Activated T-helper 17 cell treated with anti-CD3 and anti-CD28 coated beads, Interleukin-2, amount 50 U/mL, for 72 hours (primary cell): ENCODE data around the gene THRB. TPM values are rescaled to one million over a fixed set of nuclear protein-coding genes. Genes with fewer than 3 reads are reported as not detected.

Source experiments
- ATAC-seq: fragments of 150-1000 bp; cut with Tn5 transposase; replicated peaks from 2 replicates; pipeline ENCODE4 v1.10.0; 2021; ENCODE audit warnings: mild to moderate bottlenecking, moderate library complexity
- H3K27ac Mint-ChIP-seq: one replicate; pipeline ENCODE4 v1.8.0; 2022; ENCODE audit warnings: mixed read lengths
- H3K27me3 Mint-ChIP-seq: one replicate; pipeline ENCODE4 v1.8.0; 2022; ENCODE audit warnings: mixed read lengths
- H3K36me3 Mint-ChIP-seq: one replicate; pipeline ENCODE4 v1.8.0; 2022; ENCODE audit warnings: low read depth, mild to moderate bottlenecking, mixed read lengths
- H3K4me1 Mint-ChIP-seq: one replicate; pipeline ENCODE4 v1.8.0; 2022; ENCODE audit warnings: mixed read lengths
- H3K4me3 Mint-ChIP-seq: one replicate; pipeline ENCODE4 v1.8.0; 2022; ENCODE audit warnings: mild to moderate bottlenecking, mixed read lengths
- H3K9me3 Mint-ChIP-seq: one replicate; pipeline ENCODE4 v1.8.0; 2022; ENCODE audit warnings: mixed read lengths
- total RNA-seq, 2 donors: library from RNA; stranded (reverse); gene quantifications; one replicate each; pipeline ENCODE4 v1.2.3, GENCODE V29; 2022

THRB gene
- total RNA-seq, 2 donors from 2014 or later = not detected

DNA sequence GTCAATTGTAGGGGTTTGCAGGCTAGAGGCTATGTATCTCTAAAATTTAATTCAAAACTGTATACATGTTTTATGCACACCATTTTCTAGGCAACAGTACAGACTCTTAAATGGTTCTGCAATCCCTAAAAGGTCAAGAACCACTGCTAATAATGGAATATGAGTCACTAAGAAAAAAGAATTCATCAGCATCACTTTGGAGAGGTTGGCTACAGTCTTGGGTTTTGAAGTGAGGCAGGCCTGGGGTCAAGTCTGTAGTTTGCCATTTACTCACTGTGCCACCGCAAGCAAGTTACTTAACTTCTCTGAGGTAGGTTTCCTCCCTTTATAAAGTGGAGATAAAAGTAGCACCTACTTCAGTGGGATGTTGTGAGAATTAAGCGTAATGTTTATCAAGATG lies 33.7 kb downstream of the THRB start:
- H3K36me3 Mint-ChIP-seq = no peaks in the 10 kb centered on the region
- H3K27me3 Mint-ChIP-seq = no peaks in the 10 kb centered on the region
- H3K4me3 Mint-ChIP-seq = no peak overlapping the region
- peaks cover 6% of the 10 kb centered on the region for H3K9me3 Mint-ChIP-seq
- ATAC-seq = no peak
- no peaks in the 10 kb centered on the region for H3K4me1 Mint-ChIP-seq
- no peak overlapping the region for H3K27ac Mint-ChIP-seq

DNA sequence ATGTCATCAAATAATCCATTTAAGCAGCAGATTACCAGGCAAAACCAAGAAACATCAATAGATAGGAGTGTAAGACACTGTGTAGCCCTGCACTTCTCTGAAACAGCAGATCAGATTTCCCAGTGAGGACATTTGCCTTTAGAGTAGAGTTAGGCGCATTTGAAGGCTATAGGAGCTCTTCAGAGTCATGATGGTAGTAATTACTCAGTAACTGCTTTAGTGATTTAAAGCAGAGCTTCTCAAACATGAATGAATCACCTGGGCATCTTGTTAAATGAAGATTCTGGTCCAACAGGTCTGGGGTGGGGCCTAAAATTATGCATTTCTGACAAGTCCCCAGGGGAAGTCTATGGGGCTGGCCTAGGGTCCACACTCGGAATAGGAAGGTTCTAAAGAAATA lies 36.9 kb downstream of the THRB start:
- Mint-ChIP-seq H3K36me3 (no peaks in the 10 kb centered on the region), H3K9me3 (peaks cover 1% of the 10 kb centered on the region), H3K27ac (no peak overlapping the region), H3K27me3 (no peaks in the 10 kb centered on the region), H3K4me1 (no peaks in the 10 kb centered on the region), H3K4me3 (no peak overlapping the region)
- no peak for ATAC-seq

DNA sequence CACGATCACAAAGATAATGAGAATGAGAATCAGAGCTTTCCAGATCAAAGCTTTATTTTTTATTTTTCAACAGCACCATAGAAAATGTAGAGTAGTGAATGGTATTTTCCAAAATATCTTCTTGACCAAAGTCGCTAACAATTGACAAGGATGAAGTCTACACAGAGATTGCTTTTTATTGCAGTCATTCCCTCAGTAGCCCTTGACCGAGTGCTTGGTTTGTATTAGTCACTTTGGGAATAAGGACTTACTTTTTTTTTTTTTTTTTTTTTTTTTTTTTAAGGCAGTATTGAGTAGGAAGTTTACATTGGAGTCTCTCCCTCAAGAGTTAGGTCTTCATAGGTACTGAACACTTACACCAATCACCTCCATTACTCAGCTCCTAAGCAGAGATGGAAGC lies 39.8 kb downstream of the THRB start:
- Mint-ChIP-seq H3K9me3 (no peaks in the 10 kb centered on the region), H3K27ac (no peak overlapping the region)

GRCh38 chr3:24454393-24454792 lies 40.3 kb downstream of the THRB start:
- no peak overlapping the region for H3K27ac Mint-ChIP-seq
- no peaks in the 10 kb centered on the region for H3K27me3 Mint-ChIP-seq
- ATAC-seq = no peak
- H3K9me3 Mint-ChIP-seq = no peaks in the 10 kb centered on the region
- no peaks in the 10 kb centered on the region for H3K36me3 Mint-ChIP-seq
- H3K4me3 Mint-ChIP-seq = no peak overlapping the region
- H3K4me1 Mint-ChIP-seq = no peaks in the 10 kb centered on the region

More for the DNA sequence above, 39.8 kb downstream of the THRB start:
- Mint-ChIP-seq H3K4me1 (no peaks in the 10 kb centered on the region), H3K27me3 (no peaks in the 10 kb centered on the region), H3K4me3 (no peak overlapping the region), H3K36me3 (no peaks in the 10 kb centered on the region)
- no peak for ATAC-seq

DNA sequence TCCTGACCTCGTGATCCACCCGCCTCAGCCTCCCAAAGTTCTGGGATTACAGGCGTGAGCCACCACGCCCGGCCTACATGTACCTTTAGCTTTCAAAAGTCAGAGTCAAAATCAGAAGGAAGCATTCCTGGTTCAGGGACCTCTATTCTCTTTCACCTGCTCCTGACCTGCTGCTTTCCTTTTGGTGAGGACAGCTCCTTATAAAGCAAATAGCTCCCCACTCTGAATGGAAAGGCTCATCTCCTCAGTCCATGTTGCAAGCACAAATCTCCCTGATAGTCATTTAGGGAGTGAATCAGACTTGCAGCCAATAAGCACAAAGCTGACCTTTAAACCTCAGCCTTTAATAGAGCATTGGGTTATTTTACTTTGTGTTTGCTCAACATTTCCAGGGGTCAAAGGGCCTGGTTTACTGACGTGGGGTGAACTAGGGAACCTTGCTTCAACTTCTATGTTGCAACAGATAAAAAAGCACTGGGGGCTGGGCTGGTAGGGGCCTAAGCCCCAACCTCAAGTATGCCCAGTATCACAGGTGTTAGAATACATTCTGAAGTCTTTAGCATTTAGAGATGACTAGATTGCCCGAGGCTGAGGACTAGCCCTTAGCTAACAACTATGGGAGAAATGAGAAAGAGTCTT lies 43.1 kb downstream of the THRB start:
- Mint-ChIP-seq H3K4me1 (no peaks in the 10 kb centered on the region), H3K27me3 (no peaks in the 10 kb centered on the region), H3K27ac (no peak overlapping the region), H3K36me3 (no peaks in the 10 kb centered on the region), H3K9me3 (peaks cover 3% of the 10 kb centered on the region), H3K4me3 (no peak overlapping the region)
- ATAC-seq = no peak

DNA sequence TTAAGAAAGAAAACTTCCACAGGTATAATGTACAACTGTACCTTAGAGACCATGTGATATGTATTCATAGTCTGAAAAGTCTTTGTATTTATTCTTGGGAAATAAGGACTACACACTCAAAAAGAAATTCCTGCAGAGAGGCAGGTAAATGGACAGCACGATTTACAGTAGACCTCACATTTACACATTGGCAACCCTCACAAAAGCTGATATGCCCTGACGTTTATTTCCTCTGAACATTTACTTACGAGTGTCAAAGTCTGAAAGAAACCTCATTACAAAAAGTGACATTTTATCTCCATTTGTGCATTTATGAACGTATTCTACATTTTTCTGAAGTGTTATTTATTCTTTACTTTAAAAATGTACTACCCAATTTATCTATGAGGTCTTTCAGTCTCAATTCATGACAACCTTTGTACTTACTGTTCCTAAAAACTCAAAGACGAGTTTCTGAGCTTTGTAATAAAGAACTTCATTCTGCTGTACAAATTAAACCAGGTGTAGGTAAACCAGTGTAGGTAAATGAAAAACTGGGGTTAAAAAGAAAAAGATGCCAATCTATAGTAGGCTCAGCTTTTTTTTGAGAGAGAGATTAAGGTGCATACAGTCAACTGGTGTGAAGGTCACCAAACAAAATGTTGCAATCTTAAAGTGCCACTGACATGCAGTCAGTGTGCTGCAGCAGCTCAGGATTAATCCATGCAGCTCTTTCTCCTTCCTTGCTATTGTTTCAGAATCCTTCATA lies 44.3 kb downstream of the THRB start:
- ATAC-seq = no peak
- H3K27me3 Mint-ChIP-seq = no peaks in the 10 kb centered on the region
- no peaks in the 10 kb centered on the region for H3K4me1 Mint-ChIP-seq
- H3K9me3 Mint-ChIP-seq = peaks cover 3% of the 10 kb centered on the region
- H3K27ac Mint-ChIP-seq = no peak overlapping the region
- H3K36me3 Mint-ChIP-seq = no peaks in the 10 kb centered on the region
- no peak overlapping the region for H3K4me3 Mint-ChIP-seq

DNA sequence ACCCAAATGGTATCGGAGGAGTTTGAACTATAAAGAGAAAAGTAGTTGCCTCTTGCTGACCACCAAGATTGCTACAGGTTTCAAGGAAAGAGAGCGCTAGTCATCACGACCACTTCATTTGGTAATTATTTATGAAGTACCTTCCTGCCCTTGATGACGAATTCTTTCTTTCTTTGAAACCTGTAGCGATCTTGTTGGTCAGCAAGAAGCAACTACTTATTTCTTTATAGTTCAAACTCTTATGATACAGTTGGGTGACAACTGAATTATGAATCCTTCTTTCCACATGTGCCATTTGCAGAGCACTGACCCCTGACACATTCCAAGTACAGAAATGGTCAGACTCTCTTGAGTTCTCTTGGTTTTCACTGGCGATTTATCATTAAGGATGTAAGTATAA lies 46.8 kb downstream of the THRB start:
- H3K36me3 Mint-ChIP-seq = no peaks in the 10 kb centered on the region
- H3K4me3 Mint-ChIP-seq = no peak overlapping the region
- H3K4me1 Mint-ChIP-seq = no peaks in the 10 kb centered on the region
- no peaks in the 10 kb centered on the region for H3K27me3 Mint-ChIP-seq
- H3K9me3 Mint-ChIP-seq = peaks cover 3% of the 10 kb centered on the region
- H3K27ac Mint-ChIP-seq = no peak overlapping the region
- ATAC-seq = no peak

- H3K4me1 Mint-ChIP-seq = no peaks in the 10 kb centered on the region
- no peak for ATAC-seq
- H3K4me3 Mint-ChIP-seq = no peak overlapping the region
- H3K27ac Mint-ChIP-seq = no peak overlapping the region
- H3K36me3 Mint-ChIP-seq = no peaks in the 10 kb centered on the region
- H3K27me3 Mint-ChIP-seq = no peaks in the 10 kb centered on the region
- peaks cover 5% of the 10 kb centered on the region for H3K9me3 Mint-ChIP-seq
Measured at GRCh38 chr3:24446032-24446431, 48.6 kb downstream of the THRB start.

DNA sequence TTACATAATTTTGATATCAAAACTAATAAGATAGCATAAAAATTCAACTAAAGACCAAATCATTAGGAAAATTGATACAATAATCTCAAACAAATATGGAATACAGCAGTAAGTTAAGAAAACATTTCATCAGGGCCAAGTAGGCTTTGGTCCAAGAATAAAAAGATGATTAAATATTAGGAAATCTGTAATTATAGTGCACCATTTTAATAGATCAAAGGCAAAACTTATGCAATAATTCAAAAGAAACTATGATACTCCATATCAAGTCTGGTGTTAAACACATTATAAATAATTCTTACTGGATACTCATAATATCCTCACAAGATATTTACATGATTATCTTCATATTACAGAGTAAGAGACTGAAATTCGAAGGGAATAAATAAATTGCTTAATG lies 51.2 kb downstream of the THRB start:
- H3K27ac Mint-ChIP-seq = no peak overlapping the region
- no peaks in the 10 kb centered on the region for H3K27me3 Mint-ChIP-seq
- no peaks in the 10 kb centered on the region for H3K4me1 Mint-ChIP-seq
- no peak overlapping the region for H3K4me3 Mint-ChIP-seq
- H3K9me3 Mint-ChIP-seq = peaks cover 3% of the 10 kb centered on the region
- ATAC-seq = no peak
- H3K36me3 Mint-ChIP-seq = no peaks in the 10 kb centered on the region

GRCh38 chr3:24440760-24441464 lies 53.7 kb downstream of the THRB start:
- Mint-ChIP-seq H3K27me3 (no peaks in the 10 kb centered on the region), H3K4me1 (no peaks in the 10 kb centered on the region), H3K4me3 (no peak overlapping the region), H3K36me3 (no peaks in the 10 kb centered on the region), H3K27ac (no peak overlapping the region), H3K9me3 (peaks cover 3% of the 10 kb centered on the region)
- no peak for ATAC-seq

DNA sequence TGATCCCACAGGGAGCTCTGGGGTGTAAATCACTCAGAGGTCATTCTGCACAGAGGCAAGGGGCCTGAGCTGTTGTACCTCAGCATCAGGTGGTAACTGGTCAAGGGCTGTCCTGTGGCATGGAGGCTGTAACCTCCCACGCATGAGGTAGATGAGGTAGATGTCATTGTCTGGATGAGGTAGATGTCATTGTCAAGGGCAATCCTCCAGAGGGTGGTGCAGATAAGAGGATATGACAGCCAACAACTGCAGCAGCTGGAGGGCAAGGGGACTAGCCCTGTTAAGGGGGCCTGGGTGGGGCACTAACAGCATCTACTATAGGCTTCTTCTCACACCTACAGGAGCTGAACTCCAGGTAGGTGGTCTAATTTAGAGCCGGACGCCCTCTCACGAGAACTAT lies 55.6 kb downstream of the THRB start:
- ATAC-seq = no peak
- H3K4me1 Mint-ChIP-seq = no peaks in the 10 kb centered on the region
- no peaks in the 10 kb centered on the region for H3K27me3 Mint-ChIP-seq
- H3K36me3 Mint-ChIP-seq = no peaks in the 10 kb centered on the region
- H3K4me3 Mint-ChIP-seq = no peak overlapping the region
- no peak overlapping the region for H3K27ac Mint-ChIP-seq
- H3K9me3 Mint-ChIP-seq = peaks cover 9% of the 10 kb centered on the region

DNA sequence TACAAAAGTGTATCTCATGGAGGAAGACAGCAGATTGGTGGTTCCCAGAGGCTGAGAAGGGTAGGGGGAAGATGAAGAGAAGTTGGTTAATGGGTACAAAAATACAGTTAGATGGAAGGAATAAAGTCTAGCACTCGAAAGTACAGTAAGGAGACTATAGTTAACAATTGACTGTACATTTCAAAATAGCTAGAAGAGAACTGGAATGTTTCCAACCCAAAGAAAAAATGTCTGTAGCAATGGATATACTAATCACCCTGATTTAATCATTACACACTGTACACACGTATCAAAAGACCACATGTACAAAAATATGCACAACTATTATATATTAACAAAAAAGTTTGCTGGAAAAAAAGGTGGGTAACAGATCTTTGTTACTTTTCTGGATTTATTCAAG lies 57.3 kb downstream of the THRB start:
- Mint-ChIP-seq H3K4me3 (no peak overlapping the region), H3K27ac (no peak overlapping the region), H3K9me3 (peaks cover 9% of the 10 kb centered on the region), H3K4me1 (no peaks in the 10 kb centered on the region), H3K36me3 (no peaks in the 10 kb centered on the region), H3K27me3 (no peaks in the 10 kb centered on the region)
- ATAC-seq = no peak

DNA sequence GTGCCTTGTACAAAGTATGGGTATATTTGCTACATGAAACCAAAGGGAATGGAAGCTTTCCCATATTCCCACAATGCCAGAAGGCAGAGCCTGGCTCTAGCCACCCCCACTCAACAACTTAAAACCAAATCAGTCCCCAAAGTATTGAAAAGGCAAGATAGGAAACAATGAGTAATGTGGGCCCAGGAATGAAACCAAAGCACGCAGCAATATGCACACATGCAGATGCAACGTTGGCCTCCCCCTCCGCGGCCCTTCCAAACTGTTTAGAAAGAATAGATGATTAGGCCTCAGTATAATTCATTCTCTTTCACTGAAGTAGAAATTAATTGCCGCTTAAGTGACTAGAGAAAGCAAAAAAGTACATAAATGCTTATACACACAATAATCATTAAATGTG lies 59.1 kb downstream of the THRB start:
- Mint-ChIP-seq H3K27me3 (no peaks in the 10 kb centered on the region), H3K27ac (no peak overlapping the region), H3K36me3 (no peaks in the 10 kb centered on the region), H3K4me1 (no peaks in the 10 kb centered on the region), H3K4me3 (no peak overlapping the region), H3K9me3 (peaks cover 5% of the 10 kb centered on the region)
- ATAC-seq = no peak

DNA sequence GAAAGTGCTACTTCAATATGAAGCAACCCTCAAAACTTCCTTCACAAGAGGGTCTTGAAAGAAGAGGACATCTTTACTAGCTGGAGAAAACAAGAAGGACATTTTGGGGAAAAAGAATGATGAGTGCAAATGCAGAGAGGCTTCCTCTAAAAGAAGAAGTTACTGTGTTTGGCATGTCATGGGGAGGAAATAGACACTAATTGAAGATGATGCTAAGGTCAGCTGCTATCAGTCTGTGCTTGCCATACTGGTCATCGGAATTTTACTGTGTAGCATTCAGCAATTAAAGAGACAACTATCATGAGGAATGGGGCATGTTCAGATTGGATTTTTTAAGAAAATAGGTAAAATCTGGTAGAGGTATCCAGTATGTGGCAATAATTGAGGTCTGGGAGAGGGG lies 60.0 kb downstream of the THRB start:
- Mint-ChIP-seq H3K27ac (no peak overlapping the region), H3K27me3 (no peaks in the 10 kb centered on the region), H3K4me1 (no peaks in the 10 kb centered on the region), H3K9me3 (peaks cover 10% of the 10 kb centered on the region), H3K36me3 (no peaks in the 10 kb centered on the region), H3K4me3 (no peak overlapping the region)
- no peak for ATAC-seq
